ENCODE data around the gene VPS51.

DNA sequence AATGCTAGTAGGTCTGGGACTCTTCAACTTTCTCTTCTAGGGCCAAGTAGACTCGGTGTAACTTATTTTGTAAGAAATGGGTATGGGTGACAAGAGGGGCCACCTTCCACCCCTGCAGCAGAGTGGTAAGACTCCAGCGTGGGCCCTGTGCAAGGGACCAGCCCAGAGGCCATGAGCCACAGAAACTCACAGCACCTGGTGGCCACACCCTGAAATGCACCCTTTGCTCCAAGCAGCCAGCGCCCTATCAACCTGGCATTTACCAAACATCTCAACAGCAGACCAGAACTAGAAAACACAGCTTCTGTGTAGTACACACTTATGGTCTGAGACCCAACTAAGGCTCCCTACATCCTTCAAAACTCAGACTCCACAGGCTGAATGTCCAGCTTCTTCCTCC is 17.9 kb upstream of the VPS51 start:
- TF ChIP-seq, protein P1, sequence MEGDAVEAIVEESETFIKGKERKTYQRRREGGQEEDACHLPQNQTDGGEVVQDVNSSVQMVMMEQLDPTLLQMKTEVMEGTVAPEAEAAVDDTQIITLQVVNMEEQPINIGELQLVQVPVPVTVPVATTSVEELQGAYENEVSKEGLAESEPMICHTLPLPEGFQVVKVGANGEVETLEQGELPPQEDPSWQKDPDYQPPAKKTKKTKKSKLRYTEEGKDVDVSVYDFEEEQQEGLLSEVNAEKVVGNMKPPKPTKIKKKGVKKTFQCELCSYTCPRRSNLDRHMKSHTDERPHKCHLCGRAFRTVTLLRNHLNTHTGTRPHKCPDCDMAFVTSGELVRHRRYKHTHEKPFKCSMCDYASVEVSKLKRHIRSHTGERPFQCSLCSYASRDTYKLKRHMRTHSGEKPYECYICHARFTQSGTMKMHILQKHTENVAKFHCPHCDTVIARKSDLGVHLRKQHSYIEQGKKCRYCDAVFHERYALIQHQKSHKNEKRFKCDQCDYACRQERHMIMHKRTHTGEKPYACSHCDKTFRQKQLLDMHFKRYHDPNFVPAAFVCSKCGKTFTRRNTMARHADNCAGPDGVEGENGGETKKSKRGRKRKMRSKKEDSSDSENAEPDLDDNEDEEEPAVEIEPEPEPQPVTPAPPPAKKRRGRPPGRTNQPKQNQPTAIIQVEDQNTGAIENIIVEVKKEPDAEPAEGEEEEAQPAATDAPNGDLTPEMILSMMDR (IDR thresholded peaks at IDR 0.05), result peak; percentile 29 to 64 (median 45)
- TF ChIP-seq POLR2AphosphoS5 (IDR thresholded peaks at IDR 0.05), result no peak
